ENCODE results near the gene FLNA. TPM values are rescaled to one million over a fixed set of nuclear protein-coding genes. Genes with fewer than 3 reads are reported as not detected.
A peak's percentile ranks its signal among the peaks of the same experiment; 100 is the strongest.

FLNA gene
- total RNA-seq, 6 donors from 2014 or later, result 800 to 1,760 (median 1,298) TPM

GRCh38 chrX:154321594-154321993, 52.8 kb downstream of the FLNA start:
- no peaks in the 10 kb centered on the region for H3K9me3 ChIP-seq
- DNase-seq (no peak), ATAC-seq (ENCODE audit: low FRiP score in 2 of 2) (no peak)
- H3K27me3 ChIP-seq, result no peaks in the 10 kb centered on the region
- no peak overlapping the region for H3K27ac ChIP-seq
- no peaks in the 10 kb centered on the region for H3K36me3 ChIP-seq
- TF ChIP-seq EP300 (IDR thresholded peaks at IDR 0.05) (no peak), CTCF (IDR thresholded peaks at IDR 0.05) (no peak), POLR2AphosphoS5 (IDR thresholded peaks at IDR 0.05) (no peak), POLR2A (IDR thresholded peaks at IDR 0.05) (no peak)
- WGBS, 2 donors, result 66 to 81% methylated on average over 6 to 10 of the region's 10 CpGs
- peaks cover 0 to 6% (median 2%) of the 10 kb centered on the region in 4 donors for H3K4me1 ChIP-seq
- H3K4me3 ChIP-seq, result no peak overlapping the region

- H3K36me3 ChIP-seq, result no peaks in the 10 kb centered on the region
- ATAC-seq (ENCODE audit: low FRiP score in 2 of 2), result no peak
- WGBS, 2 donors, result 72 to 77% methylated on average over 3 to 7 of the region's 7 CpGs
Observed at GRCh38 chrX:154321152-154321551, 53.3 kb downstream of the FLNA start.

GRCh38 chrX:154320406-154320805, 54.0 kb downstream of the FLNA start:
- WGBS, 2 donors, result 85 to 91% methylated on average over 11 of the region's 11 CpGs
- Histone ChIP-seq H3K4me1 (no peaks in the 10 kb centered on the region), H3K27me3 (no peaks in the 10 kb centered on the region), H3K36me3 (no peaks in the 10 kb centered on the region), H3K27ac (no peak overlapping the region), H3K4me3 (no peak overlapping the region), H3K9me3 (no peaks in the 10 kb centered on the region)
- no peak for DNase-seq
- no peak for ATAC-seq (ENCODE audit: low FRiP score in 2 of 2)
- TF ChIP-seq POLR2A (IDR thresholded peaks at IDR 0.05) (no peak), CTCF (IDR thresholded peaks at IDR 0.05) (no peak), EP300 (IDR thresholded peaks at IDR 0.05) (no peak), POLR2AphosphoS5 (IDR thresholded peaks at IDR 0.05) (no peak)

More at GRCh38 chrX:154321152-154321551, 53.3 kb downstream of the FLNA start:
- Histone ChIP-seq H3K27me3 (no peaks in the 10 kb centered on the region), H3K9me3 (no peaks in the 10 kb centered on the region), H3K4me1 (peaks cover 0 to 2% (median 0%) of the 10 kb centered on the region in 4 donors), H3K27ac (no peak overlapping the region), H3K4me3 (no peak overlapping the region)
- TF ChIP-seq CTCF (IDR thresholded peaks at IDR 0.05) (no peak), EP300 (IDR thresholded peaks at IDR 0.05) (no peak), POLR2A (IDR thresholded peaks at IDR 0.05) (no peak), POLR2AphosphoS5 (IDR thresholded peaks at IDR 0.05) (no peak)
- no peak for DNase-seq

- 15 to 31% methylated on average over 7 of the region's 7 CpGs for WGBS, 2 donors
- H3K36me3 ChIP-seq, result no peaks in the 10 kb centered on the region
- H3K27ac ChIP-seq, result no peak overlapping the region
- DNase-seq, result no peak
- H3K4me1 ChIP-seq, result no peaks in the 10 kb centered on the region
- TF ChIP-seq EP300 (IDR thresholded peaks at IDR 0.05) (no peak), CTCF (IDR thresholded peaks at IDR 0.05) (peak in 4 of 6 experiments; percentile 10 to 50 (median 32)), POLR2AphosphoS5 (IDR thresholded peaks at IDR 0.05) (no peak), POLR2A (IDR thresholded peaks at IDR 0.05) (no peak)
- H3K27me3 ChIP-seq, result no peaks in the 10 kb centered on the region
- no peaks in the 10 kb centered on the region for H3K9me3 ChIP-seq
- no peak overlapping the region for H3K4me3 ChIP-seq
- peak in 1 of 2 donors; percentile 49 for ATAC-seq (ENCODE audit: low FRiP score in 2 of 2)
Observed at GRCh38 chrX:154317391-154317995, 56.9 kb downstream of the FLNA start.

- DNase-seq, result no peak
- H3K27ac ChIP-seq, result no peak overlapping the region
- H3K9me3 ChIP-seq, result no peaks in the 10 kb centered on the region
- no peaks in the 10 kb centered on the region for H3K4me1 ChIP-seq
- H3K4me3 ChIP-seq, result no peak overlapping the region
- ATAC-seq (ENCODE audit: low FRiP score in 2 of 2), result no peak
- H3K36me3 ChIP-seq, result no peaks in the 10 kb centered on the region
- TF ChIP-seq EP300 (IDR thresholded peaks at IDR 0.05), result no peak
- WGBS, 2 donors, result 83 to 100% methylated on average over 1 to 3 of the region's 3 CpGs
- H3K27me3 ChIP-seq, result no peaks in the 10 kb centered on the region
Observed at GRCh38 chrX:154315416-154315815, 59.0 kb downstream of the FLNA start.
